Naive B cell (primary cell): ENCODE results near the gene ITPR2. TPM values are rescaled to one million over a fixed set of nuclear protein-coding genes. Genes with fewer than 3 reads are reported as not detected.

Experiments used
- ATAC-seq, 2 donors: fragments of 150-1000 bp; cut with Tn5 transposase; 2 replicates each; pipeline ENCODE4 v1.10.0; 2021; ENCODE audit warnings: low read depth in 2 of 2, mild to moderate bottlenecking in 2 of 2, moderate library complexity in 2 of 2
- DNase-seq: peaks from one replicate; pipeline ENCODE4 v3.0.0; 2022
- H3K27ac Mint-ChIP-seq, 6 donors: one replicate each; pipeline ENCODE4 v1.8.0; 2020 to 2022; ENCODE audit warnings: mild to moderate bottlenecking in 6 of 6, mixed read lengths in 6 of 6, moderate library complexity in 5 of 6, inconsistent platforms in 2 of 6
- H3K27me3 Mint-ChIP-seq, 3 donors: one replicate each; pipeline ENCODE4 v1.8.0; 2021 to 2022; ENCODE audit warnings: mixed read lengths in 3 of 3, mild to moderate bottlenecking in 1 of 3
- H3K36me3 Mint-ChIP-seq, 2 donors: one replicate each; pipeline ENCODE4 v1.8.0; 2020 to 2022; ENCODE audit warnings: mixed read lengths in 2 of 2, inconsistent platforms in 1 of 2, mild to moderate bottlenecking in 1 of 2
- H3K4me1 Mint-ChIP-seq, 3 donors: one replicate each; pipeline ENCODE4 v1.8.0; 2020 to 2022; ENCODE audit warnings: mixed read lengths in 3 of 3, inconsistent platforms in 1 of 3, mild to moderate bottlenecking in 1 of 3, moderate library complexity in 1 of 3
- H3K4me3 Mint-ChIP-seq, 8 donors: one replicate each; pipeline ENCODE4 v1.8.0; 2020 to 2022; ENCODE audit warnings: mild to moderate bottlenecking in 8 of 8, mixed read lengths in 8 of 8, moderate library complexity in 8 of 8, inconsistent platforms in 2 of 8
- H3K9me3 Mint-ChIP-seq, 7 donors: one replicate each; pipeline ENCODE4 v1.8.0; 2020 to 2022; ENCODE audit warnings: mixed read lengths in 7 of 7, mild to moderate bottlenecking in 5 of 7, inconsistent platforms in 2 of 7, moderate library complexity in 1 of 7
- polyA plus RNA-seq, 6 donors: library from polyadenylated mRNA; unstranded; fragments of 300-500 nt; fragmentation: Illumina TruSeq; gene quantifications; one replicate each; pipeline ENCODE4 v1.2.3, GENCODE V29; 2021; ENCODE audit warnings: low read depth in 6 of 6

Gene ITPR2
- polyA plus RNA-seq, 6 donors from 2014 or later: 6.7 to 23.6 (median 20.6) TPM

DNA sequence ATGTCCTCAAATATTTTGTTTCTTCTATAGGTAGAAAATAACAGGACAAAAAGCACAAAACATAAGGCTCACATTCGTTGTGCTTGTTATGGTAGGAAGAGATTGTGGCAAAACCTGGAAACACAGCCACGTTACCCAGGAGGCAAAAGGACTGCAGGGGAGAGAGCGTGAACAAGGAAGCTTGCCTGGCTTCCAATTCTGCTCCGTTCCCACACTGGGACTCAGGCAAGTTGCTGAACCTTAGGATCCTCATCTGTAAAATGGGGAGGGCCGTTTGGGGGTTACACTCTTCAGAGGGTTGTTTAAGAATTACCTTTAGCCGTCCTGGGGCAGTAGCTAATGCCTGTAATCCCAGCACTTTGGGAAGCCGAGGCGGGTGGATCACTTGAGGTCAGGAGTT, 432.4 kb downstream of the ITPR2 start:
- Mint-ChIP-seq H3K4me3 (no peak overlapping the region), H3K27me3 (no peaks in the 10 kb centered on the region), H3K4me1 (no peaks in the 10 kb centered on the region), H3K27ac (no peak overlapping the region), H3K36me3 (no peaks in the 10 kb centered on the region), H3K9me3 (no peaks in the 10 kb centered on the region)
- DNase-seq (no peak), ATAC-seq (no peak)

DNA sequence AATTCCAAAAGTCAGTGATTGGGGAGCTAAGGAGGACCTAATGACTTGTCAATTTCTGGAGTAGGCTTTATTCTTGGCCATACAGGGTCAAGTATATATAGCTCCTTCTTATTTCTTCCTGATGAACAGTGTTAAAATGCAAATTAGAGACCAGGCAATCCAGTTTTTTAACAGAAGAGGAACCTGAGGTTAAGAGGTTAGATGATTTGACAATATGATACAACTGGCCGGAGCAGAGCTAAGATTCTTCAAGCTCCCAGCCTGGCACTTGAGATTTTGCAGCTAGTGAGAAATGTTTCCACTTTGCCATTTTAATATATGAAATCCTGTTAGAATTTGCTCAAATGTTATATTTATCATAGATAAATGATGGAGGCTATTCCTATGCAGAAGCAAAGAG, 433.6 kb downstream of the ITPR2 start:
- H3K4me1 Mint-ChIP-seq: no peaks in the 10 kb centered on the region
- no peak overlapping the region for H3K4me3 Mint-ChIP-seq
- H3K27ac Mint-ChIP-seq: no peak overlapping the region
- no peak for DNase-seq
- no peak for ATAC-seq
- H3K27me3 Mint-ChIP-seq: no peaks in the 10 kb centered on the region
- no peaks in the 10 kb centered on the region for H3K9me3 Mint-ChIP-seq
- H3K36me3 Mint-ChIP-seq: no peaks in the 10 kb centered on the region

GRCh38 chr12:26396402-26396801, 436.6 kb downstream of the ITPR2 start:
- Mint-ChIP-seq H3K9me3 (no peaks in the 10 kb centered on the region), H3K36me3 (peaks cover 6 to 15% of the 10 kb centered on the region in 2 donors), H3K4me3 (no peak overlapping the region), H3K27me3 (no peaks in the 10 kb centered on the region), H3K27ac (no peak overlapping the region), H3K4me1 (no peaks in the 10 kb centered on the region)
- no peak for ATAC-seq
- DNase-seq: no peak

- ATAC-seq: no peak
Observed at GRCh38 chr12:26389343-26389742, 443.7 kb downstream of the ITPR2 start.

GRCh38 chr12:26384536-26384935, 448.5 kb downstream of the ITPR2 start:
- no peaks in the 10 kb centered on the region for H3K27me3 Mint-ChIP-seq
- ATAC-seq (no peak), DNase-seq (no peak)
- H3K27ac Mint-ChIP-seq: peak overlapping the region in 1 of 6 donors; percentile 14
- H3K36me3 Mint-ChIP-seq: peaks cover 25 to 44% of the 10 kb centered on the region in 2 donors
- H3K4me3 Mint-ChIP-seq: no peak overlapping the region
- peaks cover 0 to 5% (median 4%) of the 10 kb centered on the region in 3 donors for H3K4me1 Mint-ChIP-seq
- H3K9me3 Mint-ChIP-seq: peaks cover 0 to 6% (median 0%) of the 10 kb centered on the region in 7 donors

More at GRCh38 chr12:26389343-26389742, 443.7 kb downstream of the ITPR2 start:
- no peak overlapping the region for H3K27ac Mint-ChIP-seq
- H3K36me3 Mint-ChIP-seq: peaks cover 22 to 52% of the 10 kb centered on the region in 2 donors
- H3K27me3 Mint-ChIP-seq: no peaks in the 10 kb centered on the region
- H3K4me1 Mint-ChIP-seq: peaks cover 0 to 4% (median 0%) of the 10 kb centered on the region in 3 donors
- peak overlapping the region in 1 of 8 donors; percentile 43 for H3K4me3 Mint-ChIP-seq
- DNase-seq: no peak
- peaks cover 0 to 6% (median 0%) of the 10 kb centered on the region in 7 donors for H3K9me3 Mint-ChIP-seq

GRCh38 chr12:26383041-26383440, 450.0 kb downstream of the ITPR2 start:
- Mint-ChIP-seq H3K4me1 (peaks cover 0 to 5% (median 4%) of the 10 kb centered on the region in 3 donors), H3K36me3 (peaks cover 25 to 34% of the 10 kb centered on the region in 2 donors), H3K9me3 (peaks cover 0 to 6% (median 0%) of the 10 kb centered on the region in 7 donors), H3K4me3 (no peak overlapping the region), H3K27me3 (no peaks in the 10 kb centered on the region), H3K27ac (peak overlapping the region in 1 of 6 donors; percentile 80)
- no peak for DNase-seq
- no peak for ATAC-seq

- peaks cover 0 to 8% (median 4%) of the 10 kb centered on the region in 7 donors for H3K9me3 Mint-ChIP-seq
- H3K27me3 Mint-ChIP-seq: no peaks in the 10 kb centered on the region
- H3K36me3 Mint-ChIP-seq: peaks cover 29 to 43% of the 10 kb centered on the region in 2 donors
- DNase-seq: no peak
- no peak overlapping the region for H3K27ac Mint-ChIP-seq
- H3K4me1 Mint-ChIP-seq: peaks cover 0 to 11% (median 6%) of the 10 kb centered on the region in 3 donors
- ATAC-seq: no peak
- no peak overlapping the region for H3K4me3 Mint-ChIP-seq
Observed at GRCh38 chr12:26380897-26381296, 452.1 kb downstream of the ITPR2 start.

- no peak overlapping the region for H3K4me3 Mint-ChIP-seq
- H3K27ac Mint-ChIP-seq: no peak overlapping the region
- H3K4me1 Mint-ChIP-seq: peaks cover 0 to 11% (median 3%) of the 10 kb centered on the region in 3 donors
- no peak for DNase-seq
- H3K9me3 Mint-ChIP-seq: peaks cover 0 to 8% (median 2%) of the 10 kb centered on the region in 7 donors
- H3K27me3 Mint-ChIP-seq: no peaks in the 10 kb centered on the region
- peaks cover 24 to 33% of the 10 kb centered on the region in 2 donors for H3K36me3 Mint-ChIP-seq
- ATAC-seq: no peak
Observed at GRCh38 chr12:26379777-26380467, 453.1 kb downstream of the ITPR2 start.

DNA sequence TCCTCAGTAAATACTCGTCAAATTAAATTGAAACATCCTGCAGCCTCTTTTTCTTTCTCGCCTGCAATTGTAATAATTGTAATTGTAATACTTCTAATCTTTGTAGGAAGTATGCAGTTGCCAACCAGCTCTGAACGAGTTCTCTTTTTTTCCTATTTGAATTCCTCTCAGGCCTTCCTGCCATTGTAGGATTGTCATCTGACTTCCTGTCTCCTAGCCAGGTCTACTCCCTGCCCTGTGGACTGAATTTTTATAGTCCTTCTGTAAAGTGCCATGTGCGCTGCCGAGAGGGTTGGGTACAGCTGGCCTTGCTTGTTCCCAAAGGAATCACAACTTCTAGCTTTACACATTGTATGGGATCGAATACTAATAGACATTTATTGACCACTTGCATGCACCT, 454.3 kb downstream of the ITPR2 start:
- no peak overlapping the region for H3K4me3 Mint-ChIP-seq
- H3K27me3 Mint-ChIP-seq: no peaks in the 10 kb centered on the region
- H3K36me3 Mint-ChIP-seq: peaks cover 14 to 21% of the 10 kb centered on the region in 2 donors
- DNase-seq: no peak
- H3K9me3 Mint-ChIP-seq: peaks cover 0 to 8% (median 2%) of the 10 kb centered on the region in 7 donors
- H3K27ac Mint-ChIP-seq: no peak overlapping the region
- H3K4me1 Mint-ChIP-seq: peaks cover 0 to 11% (median 3%) of the 10 kb centered on the region in 3 donors
- no peak for ATAC-seq

DNA sequence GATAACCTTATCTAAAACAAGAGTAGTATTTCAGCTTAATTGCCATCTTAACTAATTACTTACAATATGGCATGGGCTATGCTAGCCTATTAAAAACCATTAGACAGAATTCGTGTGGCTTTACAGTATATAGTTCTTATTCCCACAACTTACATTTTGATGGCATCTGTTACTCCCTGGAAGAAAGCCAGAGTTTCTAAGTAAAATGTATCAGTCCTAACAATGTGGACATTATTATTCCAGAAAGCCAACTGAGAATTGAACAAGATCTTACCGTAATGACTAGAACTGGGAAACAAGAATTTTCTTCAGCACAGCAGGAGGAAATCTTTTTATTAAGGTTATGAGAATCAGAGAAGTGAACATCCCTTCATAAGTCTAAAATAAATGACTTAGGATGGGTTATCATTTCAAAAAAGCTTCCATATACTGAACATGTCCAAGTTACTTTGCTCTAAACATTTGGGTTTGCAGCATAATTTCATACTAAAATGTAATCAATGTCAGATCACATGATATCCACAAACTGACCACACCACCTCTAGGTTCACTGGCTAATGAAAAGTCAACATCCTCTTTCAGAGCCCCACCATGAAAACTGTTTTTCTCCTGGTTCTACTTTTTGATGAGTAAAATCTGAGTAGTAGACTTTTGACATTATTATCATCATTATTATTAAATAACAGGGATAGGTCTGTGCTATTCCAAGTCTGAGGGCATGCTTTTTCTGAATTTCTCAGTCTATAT, 457.9 kb downstream of the ITPR2 start:
- Mint-ChIP-seq H3K36me3 (peaks cover 4 to 11% of the 10 kb centered on the region in 2 donors), H3K27me3 (no peaks in the 10 kb centered on the region), H3K4me3 (no peak overlapping the region), H3K9me3 (peaks cover 0 to 8% (median 2%) of the 10 kb centered on the region in 7 donors), H3K27ac (peak overlapping the region in 1 of 6 donors; percentile 14), H3K4me1 (peaks cover 0 to 10% (median 3%) of the 10 kb centered on the region in 3 donors)
- no peak for DNase-seq
- ATAC-seq: no peak

GRCh38 chr12:26373606-26374495, 459.1 kb downstream of the ITPR2 start:
- no peak for DNase-seq
- Mint-ChIP-seq H3K4me3 (no peak overlapping the region), H3K9me3 (peaks cover 0 to 8% (median 2%) of the 10 kb centered on the region in 7 donors), H3K27me3 (no peaks in the 10 kb centered on the region), H3K36me3 (peaks cover 4 to 11% of the 10 kb centered on the region in 2 donors), H3K27ac (no peak overlapping the region), H3K4me1 (peaks cover 0 to 6% (median 3%) of the 10 kb centered on the region in 3 donors)
- ATAC-seq: no peak

DNA sequence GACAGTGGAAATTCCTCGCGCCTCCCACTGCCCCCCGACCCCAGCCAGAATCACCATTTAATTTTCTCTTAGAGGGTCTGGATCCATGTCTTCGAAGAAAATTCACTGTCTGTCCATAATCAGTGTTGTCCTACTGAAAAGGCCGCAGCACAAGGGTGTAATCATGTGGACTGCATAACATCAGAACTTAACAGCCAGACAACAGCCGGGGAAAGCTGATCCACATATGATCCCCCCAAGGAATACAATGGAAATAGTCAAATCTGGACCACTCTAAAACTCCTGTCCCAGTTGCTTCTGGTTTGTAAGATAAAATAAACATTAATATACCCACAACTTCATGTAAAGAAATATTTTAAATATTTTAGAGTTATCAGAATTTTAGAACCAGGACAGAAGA, 460.1 kb downstream of the ITPR2 start:
- Mint-ChIP-seq H3K4me1 (peaks cover 0 to 6% (median 3%) of the 10 kb centered on the region in 3 donors), H3K4me3 (no peak overlapping the region), H3K36me3 (peaks cover 3 to 11% of the 10 kb centered on the region in 2 donors)

GRCh38 chr12:26370098-26370497, 462.9 kb downstream of the ITPR2 start:
- DNase-seq (no peak), ATAC-seq (no peak)
- no peaks in the 10 kb centered on the region for H3K4me1 Mint-ChIP-seq
- H3K27ac Mint-ChIP-seq: no peak overlapping the region
- no peaks in the 10 kb centered on the region for H3K27me3 Mint-ChIP-seq
- no peaks in the 10 kb centered on the region for H3K9me3 Mint-ChIP-seq
- peak overlapping the region in 1 of 8 donors; percentile 7 for H3K4me3 Mint-ChIP-seq
- H3K36me3 Mint-ChIP-seq: peaks cover 0 to 8% of the 10 kb centered on the region in 2 donors

More for the DNA sequence above, 460.1 kb downstream of the ITPR2 start:
- Mint-ChIP-seq H3K9me3 (peaks cover 0 to 8% (median 2%) of the 10 kb centered on the region in 7 donors), H3K27ac (no peak overlapping the region), H3K27me3 (no peaks in the 10 kb centered on the region)
- ATAC-seq: no peak
- no peak for DNase-seq
